Measurements from ENCODE around the gene PYCR2. TPM values are rescaled to one million over a fixed set of nuclear protein-coding genes. Genes with fewer than 3 reads are reported as not detected.
"Not testable (repeated sequence)": the region's sequence is repeated elsewhere in the genome, so short reads cannot be mapped to it uniquely, and the experiment has no call there.

PYCR2 gene
- total and polyA plus RNA-seq, 8 donors: 52.7 to 68.7 (median 57.1) TPM

DNA sequence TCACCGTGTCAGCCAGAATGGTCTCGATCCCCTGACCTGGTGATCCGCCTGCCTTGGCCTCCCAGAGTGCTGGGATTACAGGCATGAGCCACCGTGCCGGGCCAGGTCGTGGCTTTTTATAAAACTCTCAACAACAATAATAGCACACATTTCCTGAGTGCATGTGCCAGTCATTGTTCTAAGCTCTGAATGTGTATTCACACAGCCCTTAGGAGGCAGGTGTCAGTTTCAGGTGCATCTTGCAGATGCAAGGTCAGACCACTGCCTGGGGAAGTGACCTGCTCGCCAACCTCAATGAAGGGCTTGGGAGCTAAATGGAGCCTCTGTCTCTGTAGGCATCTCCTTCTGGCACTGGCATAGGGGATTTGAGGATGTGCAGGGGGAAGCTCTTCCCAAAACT is 18.5 kb upstream of the PYCR2 start:
- intact Hi-C loops (cut with DNase I): no loop called here
- H3K9me3 ChIP-seq: no peaks in the 10 kb centered on the region
- no peak overlapping the region for H3K4me3 ChIP-seq
- no peak for ATAC-seq
- no peak overlapping the region for H3K27ac ChIP-seq
- peaks cover 0 to 10% of the 10 kb centered on the region in 2 donors for H3K27me3 ChIP-seq
- no peak for DNase-seq
- TF ChIP-seq, protein P1, sequence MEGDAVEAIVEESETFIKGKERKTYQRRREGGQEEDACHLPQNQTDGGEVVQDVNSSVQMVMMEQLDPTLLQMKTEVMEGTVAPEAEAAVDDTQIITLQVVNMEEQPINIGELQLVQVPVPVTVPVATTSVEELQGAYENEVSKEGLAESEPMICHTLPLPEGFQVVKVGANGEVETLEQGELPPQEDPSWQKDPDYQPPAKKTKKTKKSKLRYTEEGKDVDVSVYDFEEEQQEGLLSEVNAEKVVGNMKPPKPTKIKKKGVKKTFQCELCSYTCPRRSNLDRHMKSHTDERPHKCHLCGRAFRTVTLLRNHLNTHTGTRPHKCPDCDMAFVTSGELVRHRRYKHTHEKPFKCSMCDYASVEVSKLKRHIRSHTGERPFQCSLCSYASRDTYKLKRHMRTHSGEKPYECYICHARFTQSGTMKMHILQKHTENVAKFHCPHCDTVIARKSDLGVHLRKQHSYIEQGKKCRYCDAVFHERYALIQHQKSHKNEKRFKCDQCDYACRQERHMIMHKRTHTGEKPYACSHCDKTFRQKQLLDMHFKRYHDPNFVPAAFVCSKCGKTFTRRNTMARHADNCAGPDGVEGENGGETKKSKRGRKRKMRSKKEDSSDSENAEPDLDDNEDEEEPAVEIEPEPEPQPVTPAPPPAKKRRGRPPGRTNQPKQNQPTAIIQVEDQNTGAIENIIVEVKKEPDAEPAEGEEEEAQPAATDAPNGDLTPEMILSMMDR (IDR thresholded peaks at IDR 0.05): no peak
- H3K36me3 ChIP-seq: no peaks in the 10 kb centered on the region
- peaks cover 0 to 19% of the 10 kb centered on the region in 2 donors for H3K4me1 ChIP-seq

DNA sequence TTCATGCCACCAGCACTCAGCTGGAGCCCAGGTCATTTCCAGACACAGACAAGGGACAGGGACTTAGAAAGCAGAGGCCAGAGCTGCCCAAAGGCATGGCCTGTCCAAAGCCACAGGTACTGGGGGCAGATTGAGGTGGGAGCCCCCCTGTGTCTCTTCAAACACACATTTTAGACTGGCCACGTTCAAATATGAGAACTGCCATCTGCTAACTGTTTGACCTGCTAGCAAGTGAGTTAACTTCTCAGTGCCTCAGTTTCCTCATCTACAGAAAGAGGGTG is 17.8 kb upstream of the PYCR2 start:
- DNase-seq (no peak), ATAC-seq (no peak)
- H3K27ac ChIP-seq: no peak overlapping the region
- no peaks in the 10 kb centered on the region for H3K9me3 ChIP-seq
- peaks cover 0 to 10% of the 10 kb centered on the region in 2 donors for H3K27me3 ChIP-seq
- no peaks in the 10 kb centered on the region for H3K36me3 ChIP-seq
- intact Hi-C loops (cut with DNase I): no loop called here
- H3K4me3 ChIP-seq: no peak overlapping the region
- TF ChIP-seq, protein P1 (IDR thresholded peaks at IDR 0.05): no peak
- H3K4me1 ChIP-seq: peaks cover 0 to 19% of the 10 kb centered on the region in 2 donors

DNA sequence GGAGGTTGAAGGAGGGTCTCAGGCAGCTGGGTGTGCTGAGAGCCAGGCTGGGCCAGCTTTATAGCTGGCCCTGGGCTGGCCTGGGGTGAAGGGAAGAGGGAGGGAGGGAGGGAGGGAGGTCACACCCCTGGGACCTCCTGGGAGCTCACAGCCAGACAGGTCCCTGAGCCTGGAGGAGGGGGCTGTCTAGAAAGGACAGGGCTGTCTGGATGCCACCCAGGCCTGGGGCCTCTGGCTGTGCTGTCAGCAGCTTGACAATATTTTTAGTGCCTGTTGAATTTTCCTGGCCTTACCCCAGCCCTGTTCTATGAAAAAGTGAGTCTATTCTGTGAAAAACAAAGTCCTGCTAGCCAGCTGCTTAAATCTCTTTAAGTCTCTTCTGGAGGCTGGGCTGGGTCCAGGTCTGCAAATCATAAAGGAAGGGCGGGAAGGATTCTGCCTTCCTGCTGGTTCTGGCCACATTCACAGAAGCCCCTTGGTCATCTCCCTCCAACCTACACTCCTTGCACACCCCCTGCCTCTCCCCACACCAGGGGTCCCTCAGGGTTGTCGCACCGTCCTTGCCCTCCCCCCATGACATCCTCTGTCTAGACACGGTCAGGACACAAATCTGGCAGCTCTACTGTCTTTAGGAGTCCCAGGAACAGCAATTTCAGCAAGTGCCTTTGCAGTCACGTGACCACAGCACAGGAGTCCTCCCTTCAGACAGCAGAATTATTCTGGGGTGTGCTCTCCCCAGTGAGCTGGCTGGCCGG is 17.3 kb upstream of the PYCR2 start, which contains the start of gene LEFTY2:
TSS of gene LEFTY2 (minus strand) at position 34 of the 755 bp plus-strand sequence. CDS start 80 bp downstream, outside the sequence.
- Histone ChIP-seq H3K9me3 (no peaks in the 10 kb centered on the region), H3K4me3 (no peak within 1 kb of the TSS), H3K4me1 (peaks cover 0 to 19% of the 10 kb centered on the region in 2 donors), H3K27ac (no peak within 1 kb of the TSS), H3K36me3 (no peaks in the 10 kb centered on the region), H3K27me3 (peaks cover 0 to 10% of the 10 kb centered on the region in 2 donors)
- intact Hi-C loops (cut with DNase I): no loop called here
- TF ChIP-seq, protein P1 (IDR thresholded peaks at IDR 0.05): no peak
- ATAC-seq: peak; percentile 19
- peak in 1 of 4 donors; percentile 44 for DNase-seq

DNA sequence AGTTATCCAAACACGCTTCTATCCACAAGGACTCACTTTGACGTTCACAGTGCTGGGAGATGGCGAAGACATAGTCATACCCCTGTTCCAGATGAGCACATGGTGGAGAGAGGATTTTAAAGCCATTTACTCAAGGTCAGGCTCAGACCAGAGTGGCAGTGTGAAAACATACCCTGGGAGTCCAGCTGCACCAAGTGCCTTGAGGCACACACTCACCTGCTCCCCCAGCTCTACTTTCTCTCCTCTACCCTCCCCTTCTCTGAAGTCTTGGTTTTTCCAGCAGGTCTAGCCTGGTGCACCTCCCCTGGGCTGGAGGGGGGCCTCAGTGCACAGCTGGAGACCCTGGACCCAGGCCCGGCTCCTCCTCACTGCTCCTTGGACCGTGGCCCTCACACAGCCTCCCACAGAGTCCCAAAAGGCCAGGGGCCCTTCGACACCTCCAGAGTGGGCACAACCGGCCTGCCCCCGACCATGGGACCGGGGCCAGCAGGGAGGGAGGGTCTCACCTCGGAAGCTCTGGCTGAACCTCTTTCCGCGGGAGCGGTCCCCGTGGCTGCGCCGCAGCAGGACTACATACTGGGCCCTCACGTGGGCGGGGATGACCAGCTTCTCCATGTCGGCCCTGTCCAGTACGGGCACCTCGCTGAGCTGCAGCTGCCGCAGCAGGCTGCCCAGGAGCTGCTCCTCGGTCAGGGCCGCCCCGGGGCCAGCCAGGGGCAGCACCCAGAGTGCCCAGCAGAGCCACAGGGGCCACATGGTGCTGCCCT is 16.5 kb upstream of the PYCR2 start:
- no peak for ATAC-seq
- Histone ChIP-seq H3K9me3 (no peaks in the 10 kb centered on the region), H3K27ac (no peak overlapping the region), H3K4me1 (peaks cover 0 to 19% of the 10 kb centered on the region in 2 donors), H3K4me3 (no peak overlapping the region), H3K27me3 (peaks cover 0 to 10% of the 10 kb centered on the region in 2 donors), H3K36me3 (no peaks in the 10 kb centered on the region)
- TF ChIP-seq, protein P1 (IDR thresholded peaks at IDR 0.05): no peak
- DNase-seq: no peak
- intact Hi-C loops (cut with DNase I): no loop called here

DNA sequence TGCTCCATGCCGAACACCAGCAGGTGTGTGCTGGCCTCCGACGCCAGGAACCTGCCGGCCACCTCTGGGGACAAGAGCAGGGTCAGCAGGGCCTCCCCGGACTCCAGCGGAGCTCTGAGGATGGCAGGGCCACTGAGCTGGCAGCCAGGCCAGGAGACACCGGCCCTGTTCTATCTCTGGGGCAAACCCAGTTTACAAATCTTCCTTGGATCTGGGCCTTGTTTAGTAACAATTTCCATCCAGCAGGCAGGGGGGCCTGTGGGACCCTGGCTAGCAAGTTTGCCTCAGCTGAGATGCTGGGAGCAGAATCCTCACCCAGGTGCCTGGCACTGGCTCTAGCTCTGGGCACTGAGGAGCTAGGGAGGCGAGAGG is 15.9 kb upstream of the PYCR2 start:
- intact Hi-C loops (cut with DNase I); H3K9me3 ChIP-seq; H3K27ac ChIP-seq; DNase-seq; H3K4me3 ChIP-seq; ATAC-seq; H3K36me3 ChIP-seq: not testable (repeated sequence)
- Histone ChIP-seq H3K4me1 (peaks cover 0 to 19% of the 10 kb centered on the region in 2 donors), H3K27me3 (peaks cover 0 to 10% of the 10 kb centered on the region in 2 donors)

DNA sequence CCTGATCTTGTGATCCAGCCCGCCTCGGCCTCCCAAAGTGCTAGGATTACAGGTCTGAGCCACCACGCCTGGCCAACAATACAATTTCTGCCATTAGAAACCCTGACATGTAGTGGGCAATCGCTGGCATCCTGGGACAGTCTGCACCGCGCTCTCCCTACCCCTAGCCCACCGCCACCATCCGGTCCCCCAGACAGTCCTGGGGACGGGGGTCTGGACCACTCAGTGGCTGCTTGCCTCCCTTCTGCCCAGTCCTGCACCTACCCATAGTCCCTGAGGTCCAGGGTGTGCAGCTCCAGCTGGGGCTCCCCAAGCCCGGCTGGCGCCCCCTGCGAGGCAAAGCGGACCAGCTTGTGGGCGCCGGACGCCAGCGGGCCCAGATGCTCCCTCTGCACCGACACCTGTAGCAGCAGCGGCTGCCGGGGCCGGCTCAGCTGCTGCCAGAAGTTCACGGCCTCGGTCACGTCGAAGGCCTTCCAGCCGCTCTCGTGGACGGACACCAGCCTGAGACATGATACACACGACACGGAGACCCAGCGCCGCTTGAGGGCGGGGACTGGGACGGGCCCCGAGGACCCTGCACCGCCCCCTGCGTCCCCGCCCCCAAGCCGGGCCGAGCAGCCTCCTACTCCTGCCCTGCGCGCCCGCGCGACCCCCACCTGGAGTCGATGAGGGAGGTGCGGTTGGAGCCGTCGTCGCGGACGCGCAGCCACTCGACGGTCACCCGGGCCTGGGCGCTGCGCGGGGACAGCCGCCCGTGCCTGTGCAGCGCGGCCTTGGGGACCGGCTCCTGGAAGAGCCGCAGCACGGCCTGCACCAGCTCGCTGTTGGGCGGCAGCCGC is 15.3 kb upstream of the PYCR2 start:
- H3K4me3 ChIP-seq; H3K9me3 ChIP-seq; H3K27ac ChIP-seq; intact Hi-C loops (cut with DNase I); H3K36me3 ChIP-seq; DNase-seq: not testable (repeated sequence)
- peaks cover 0 to 19% of the 10 kb centered on the region in 2 donors for H3K4me1 ChIP-seq
- ATAC-seq: peak; percentile 51
- peaks cover 0 to 10% of the 10 kb centered on the region in 2 donors for H3K27me3 ChIP-seq

Measured in left lung (tissue), 10 donors.